Lower leg skin (tissue), 4 donors: ENCODE results near the gene COL18A1. TPM values are rescaled to one million over a fixed set of nuclear protein-coding genes. Genes with fewer than 3 reads are reported as not detected.

Experiments used
- DNase-seq, 2 donors: peaks; one replicate each; pipeline ENCODE4 v3.0.0-alpha.2; 2019; ENCODE audit warnings: low spot score in 2 of 2
- H3K4me3 ChIP-seq: fragments of 200-600 bp; sonication (generic); 2 replicates; pipeline ENCODE4 v1.5.1; 2017; ENCODE audit warnings: mild to moderate bottlenecking, low read depth; ENCODE audit not compliant: poor library complexity, severe bottlenecking
- POLR2A ChIP-seq, 2 donors: fragments of 450-650 bp; IDR thresholded peaks; one replicate each; pipeline ENCODE4 v1.6.1; 2016 to 2017; ENCODE audit warnings: antibody characterized with exemption in 2 of 2, mild to moderate bottlenecking in 1 of 2, moderate library complexity in 1 of 2
- WGBS, 2 donors: methylation state at CpG; one replicate each; pipeline ENCODE4 v1.1.5; 2018; 5-methylcytosine and 5-hydroxymethylcytosine counted together
- intact Hi-C: fragments of 100-400 bp; cut with DNase I; formaldehyde crosslinking; loops from one replicate; pipeline ENCODE4 v1.15.0; 2023; ENCODE audit warnings: low total_unique reads
- total RNA-seq, 4 donors: library from RNA; depleted of rRNA; stranded (reverse); fragments of >200 nt; gene quantifications; one replicate each; pipeline ENCODE4 v1.1.0, GENCODE V29; 2016
- TF ChIP-seq, protein P1 (sequence below), 3 donors: fragments of 450-650 bp; IDR thresholded peaks; one replicate each; pipeline ENCODE4 v1.5.1; 2016; ENCODE audit warnings: antibody characterized with exemption in 3 of 3, mild to moderate bottlenecking in 3 of 3, moderate library complexity in 2 of 3

COL18A1 gene
- total RNA-seq, 4 donors from 2014 or later, result 63.3 to 126 (median 85.9) TPM

DNA sequence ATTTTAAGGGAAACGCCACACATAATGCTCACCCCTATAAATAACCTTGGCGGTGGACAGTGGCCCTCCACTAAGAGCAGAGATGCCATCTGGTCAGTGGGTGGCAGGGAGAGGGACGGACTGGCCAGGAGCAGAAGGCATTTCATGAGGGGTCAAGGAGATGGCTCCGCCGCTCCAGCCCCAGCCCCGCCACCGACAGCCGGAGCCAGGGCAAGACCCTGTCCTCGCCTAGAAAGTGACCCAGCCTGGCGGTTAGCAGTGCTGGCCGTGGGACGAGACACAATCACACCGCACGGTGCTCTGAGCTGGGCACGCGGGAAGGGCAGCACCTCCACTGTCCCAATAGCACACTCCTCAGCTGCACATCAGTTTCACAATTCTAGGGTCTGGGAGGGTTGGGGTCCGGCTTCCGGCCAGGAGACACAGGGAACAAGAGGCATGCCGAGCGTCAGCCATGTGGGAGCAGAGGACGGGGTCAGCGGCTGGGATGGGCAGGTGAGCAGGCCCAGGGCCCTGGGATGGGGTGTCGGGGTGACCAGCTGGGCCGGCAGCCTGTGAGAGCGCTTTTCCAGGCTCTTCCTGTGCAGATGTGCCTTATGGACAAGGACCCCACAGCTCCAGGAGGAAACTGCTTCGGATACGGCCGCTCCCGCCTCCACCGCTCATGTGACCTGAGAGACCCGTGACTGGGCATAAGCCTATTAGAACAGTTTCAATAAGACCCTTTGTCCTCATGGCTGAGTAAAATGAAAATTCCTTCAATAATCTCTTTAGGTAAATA, 131.5 kb downstream of the COL18A1 start:
- TF ChIP-seq POLR2A (IDR thresholded peaks at IDR 0.05), result no peak
- 86 to 91% methylated on average over 29 to 31 of the region's 31 CpGs for WGBS, 2 donors
- H3K4me3 ChIP-seq, result no peak overlapping the region
- DNase-seq, result peak in 1 of 2 donors; percentile 75
- intact Hi-C loops, result no loop called here

DNA sequence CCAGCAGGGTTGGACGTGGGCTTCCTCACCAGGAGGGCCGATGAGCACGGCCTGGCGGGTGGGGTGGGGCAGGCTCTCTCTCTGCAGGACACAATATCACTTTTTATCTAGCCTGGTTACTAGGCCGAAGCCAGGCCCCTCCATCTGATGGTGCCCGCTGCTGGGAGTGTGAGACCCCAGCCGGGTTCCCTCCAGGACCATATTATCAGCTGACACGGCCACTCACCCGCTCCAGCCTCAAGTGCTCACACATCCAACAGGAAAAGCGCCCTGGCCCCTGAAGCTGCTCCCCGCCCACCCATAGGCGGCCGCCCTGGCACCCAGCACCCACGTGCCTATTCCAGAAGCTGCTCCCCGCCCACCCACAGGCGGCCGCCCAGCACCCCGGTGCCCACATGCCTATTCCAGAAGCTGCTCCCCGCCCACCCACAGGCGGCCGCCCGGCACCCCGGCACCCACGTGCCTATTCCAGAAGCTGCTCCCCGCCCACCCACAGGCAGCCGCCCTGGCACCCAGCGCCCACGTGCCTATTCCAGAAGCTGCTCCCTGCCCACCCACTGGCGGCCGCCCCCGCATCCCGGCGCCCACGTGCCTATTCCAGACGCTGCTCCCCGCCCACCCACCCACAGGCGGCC, 132.3 kb downstream of the COL18A1 start:
- WGBS, 2 donors, result 85 to 88% methylated on average over 36 to 37 of the region's 37 CpGs
- intact Hi-C loops, result no loop called here
- no peak overlapping the region for H3K4me3 ChIP-seq
- DNase-seq, result peak in 1 of 2 donors; percentile 75
- TF ChIP-seq, protein P1, sequence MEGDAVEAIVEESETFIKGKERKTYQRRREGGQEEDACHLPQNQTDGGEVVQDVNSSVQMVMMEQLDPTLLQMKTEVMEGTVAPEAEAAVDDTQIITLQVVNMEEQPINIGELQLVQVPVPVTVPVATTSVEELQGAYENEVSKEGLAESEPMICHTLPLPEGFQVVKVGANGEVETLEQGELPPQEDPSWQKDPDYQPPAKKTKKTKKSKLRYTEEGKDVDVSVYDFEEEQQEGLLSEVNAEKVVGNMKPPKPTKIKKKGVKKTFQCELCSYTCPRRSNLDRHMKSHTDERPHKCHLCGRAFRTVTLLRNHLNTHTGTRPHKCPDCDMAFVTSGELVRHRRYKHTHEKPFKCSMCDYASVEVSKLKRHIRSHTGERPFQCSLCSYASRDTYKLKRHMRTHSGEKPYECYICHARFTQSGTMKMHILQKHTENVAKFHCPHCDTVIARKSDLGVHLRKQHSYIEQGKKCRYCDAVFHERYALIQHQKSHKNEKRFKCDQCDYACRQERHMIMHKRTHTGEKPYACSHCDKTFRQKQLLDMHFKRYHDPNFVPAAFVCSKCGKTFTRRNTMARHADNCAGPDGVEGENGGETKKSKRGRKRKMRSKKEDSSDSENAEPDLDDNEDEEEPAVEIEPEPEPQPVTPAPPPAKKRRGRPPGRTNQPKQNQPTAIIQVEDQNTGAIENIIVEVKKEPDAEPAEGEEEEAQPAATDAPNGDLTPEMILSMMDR (IDR thresholded peaks at IDR 0.05), result no peak
- TF ChIP-seq POLR2A (IDR thresholded peaks at IDR 0.05), result no peak

- 89 to 96% methylated on average over 14 to 27 of the region's 27 CpGs for WGBS, 2 donors
- intact Hi-C loops, result no loop called here
- TF ChIP-seq, protein P1 (IDR thresholded peaks at IDR 0.05), result no peak
- peak in 1 of 2 donors; percentile 72 for DNase-seq
- H3K4me3 ChIP-seq, result no peak overlapping the region
Measured at GRCh38 chr21:45537746-45538291, 132.9 kb downstream of the COL18A1 start.

DNA sequence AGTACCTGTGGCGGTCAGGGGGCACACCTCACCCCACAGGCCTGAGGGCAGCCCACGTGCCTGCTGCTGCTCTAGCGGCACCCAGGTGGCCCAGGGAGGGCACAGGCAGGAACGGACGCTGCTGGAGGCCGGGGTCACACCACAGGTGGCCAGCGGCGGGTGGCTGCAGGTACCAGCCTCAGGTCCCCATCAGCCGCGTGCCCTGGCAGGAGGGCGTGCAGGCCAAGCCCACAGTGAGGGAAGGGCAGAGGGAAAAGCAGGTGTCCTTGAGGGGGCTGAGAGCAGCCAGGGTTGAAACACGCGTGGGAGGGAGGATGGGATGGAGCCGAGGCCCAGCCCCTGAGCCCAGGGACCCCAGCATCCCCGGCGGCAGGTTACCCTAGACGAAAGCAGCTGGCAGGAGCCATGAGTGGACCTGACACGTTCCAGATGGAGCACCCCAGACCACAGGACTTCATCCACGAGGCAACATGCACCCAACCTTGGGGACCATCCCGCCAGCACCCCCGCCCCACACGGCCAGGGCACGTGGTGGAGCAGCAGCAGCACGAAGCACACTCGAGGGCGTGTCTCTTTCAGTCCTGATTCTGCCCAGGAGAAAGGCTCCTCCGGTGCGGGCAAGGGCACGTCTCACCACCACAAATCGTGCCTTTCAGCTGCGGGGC, 133.5 kb downstream of the COL18A1 start:
- intact Hi-C loops, result no loop called here
- peak in 1 of 2 donors; percentile 82 for DNase-seq
- TF ChIP-seq, protein P1 (IDR thresholded peaks at IDR 0.05), result no peak
- no peak for TF ChIP-seq POLR2A (IDR thresholded peaks at IDR 0.05)
- H3K4me3 ChIP-seq, result no peak overlapping the region
- WGBS, 2 donors, result 89 to 94% methylated on average over 24 to 31 of the region's 31 CpGs

DNA sequence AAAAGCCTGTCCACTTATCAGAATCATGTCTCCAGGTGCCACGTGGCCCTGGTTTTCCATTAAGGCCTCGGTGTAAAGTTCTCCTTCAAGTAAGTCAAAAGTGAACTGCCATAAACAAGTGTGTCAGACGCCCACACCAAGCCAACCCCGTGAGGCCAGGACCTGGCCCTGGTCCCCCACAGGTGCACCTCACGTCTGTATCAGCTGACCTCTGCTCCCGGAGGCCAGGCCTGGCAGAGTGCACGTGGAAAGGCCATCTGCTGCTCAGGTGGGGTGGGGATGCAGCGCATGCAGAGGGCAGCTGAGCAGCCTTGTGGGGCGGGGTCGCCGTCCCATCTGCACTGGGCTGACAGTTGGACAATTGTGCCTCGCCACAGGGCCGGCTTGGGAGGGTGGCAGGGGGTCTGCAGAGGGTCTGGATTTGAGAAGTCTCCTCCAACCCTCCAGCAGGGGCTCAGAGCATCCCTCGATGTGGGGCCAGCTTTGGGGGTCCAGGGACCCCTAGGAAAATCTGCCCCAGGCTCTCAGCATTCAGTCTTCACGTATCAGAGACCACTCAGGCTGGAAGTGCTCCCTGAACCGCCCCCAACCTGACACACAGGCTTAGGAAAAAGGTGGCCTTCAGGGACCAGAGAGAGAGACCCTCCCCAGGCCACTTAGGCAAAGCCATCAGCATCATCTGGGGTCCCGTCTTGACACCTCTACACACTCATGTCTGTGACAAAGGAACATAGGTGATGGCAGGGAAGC, 134.3 kb downstream of the COL18A1 start:
- no peak overlapping the region for H3K4me3 ChIP-seq
- DNase-seq, result peak in 1 of 2 donors; percentile 83
- intact Hi-C loops, result no loop called here
- no peak for TF ChIP-seq POLR2A (IDR thresholded peaks at IDR 0.05)
- TF ChIP-seq, protein P1 (IDR thresholded peaks at IDR 0.05), result no peak
- WGBS, 2 donors, result 82 to 87% methylated on average over 9 to 10 of the region's 17 CpGs
